ENCODE results near the gene CLMP.

CLMP gene

DNA sequence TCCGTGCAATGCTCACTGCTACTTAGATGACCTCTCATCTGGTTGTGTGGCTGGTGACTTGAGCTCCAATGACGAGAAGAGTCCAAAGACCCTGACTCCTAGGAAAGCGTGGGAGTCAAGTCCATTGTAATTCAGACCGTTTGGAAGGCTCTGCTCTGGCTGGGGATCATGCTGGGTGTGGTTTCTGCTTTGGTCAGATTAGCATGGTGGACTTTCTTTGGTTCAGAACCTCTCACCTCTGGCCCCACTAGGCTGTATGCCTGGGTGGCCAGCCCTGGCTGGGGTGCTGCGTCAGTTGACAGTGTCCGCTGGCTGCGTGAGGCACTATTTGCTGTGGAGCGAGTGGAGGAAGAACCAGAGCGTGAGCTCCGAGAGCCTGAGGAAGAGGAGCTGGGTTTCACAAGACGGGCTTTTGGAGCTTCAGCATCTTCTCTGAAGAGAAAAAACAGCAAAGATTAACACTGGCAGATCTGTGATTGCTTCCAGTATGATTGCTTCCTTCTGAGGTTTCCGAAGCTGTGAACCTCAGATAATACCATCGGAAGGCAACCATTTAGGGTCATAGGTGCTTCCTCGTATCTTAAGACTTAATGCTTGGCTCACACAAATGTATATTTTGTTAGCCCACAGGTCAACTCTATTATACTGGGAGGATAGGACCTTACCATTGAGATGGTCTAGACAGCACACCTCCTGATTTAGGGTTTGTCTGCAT is 121.5 kb downstream of the CLMP start:
- peak overlapping the region; percentile 82 for H3K27ac ChIP-seq
- TF ChIP-seq, protein P1, sequence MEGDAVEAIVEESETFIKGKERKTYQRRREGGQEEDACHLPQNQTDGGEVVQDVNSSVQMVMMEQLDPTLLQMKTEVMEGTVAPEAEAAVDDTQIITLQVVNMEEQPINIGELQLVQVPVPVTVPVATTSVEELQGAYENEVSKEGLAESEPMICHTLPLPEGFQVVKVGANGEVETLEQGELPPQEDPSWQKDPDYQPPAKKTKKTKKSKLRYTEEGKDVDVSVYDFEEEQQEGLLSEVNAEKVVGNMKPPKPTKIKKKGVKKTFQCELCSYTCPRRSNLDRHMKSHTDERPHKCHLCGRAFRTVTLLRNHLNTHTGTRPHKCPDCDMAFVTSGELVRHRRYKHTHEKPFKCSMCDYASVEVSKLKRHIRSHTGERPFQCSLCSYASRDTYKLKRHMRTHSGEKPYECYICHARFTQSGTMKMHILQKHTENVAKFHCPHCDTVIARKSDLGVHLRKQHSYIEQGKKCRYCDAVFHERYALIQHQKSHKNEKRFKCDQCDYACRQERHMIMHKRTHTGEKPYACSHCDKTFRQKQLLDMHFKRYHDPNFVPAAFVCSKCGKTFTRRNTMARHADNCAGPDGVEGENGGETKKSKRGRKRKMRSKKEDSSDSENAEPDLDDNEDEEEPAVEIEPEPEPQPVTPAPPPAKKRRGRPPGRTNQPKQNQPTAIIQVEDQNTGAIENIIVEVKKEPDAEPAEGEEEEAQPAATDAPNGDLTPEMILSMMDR (conservative IDR thresholded peaks at IDR 0.05) = no peak

DNA sequence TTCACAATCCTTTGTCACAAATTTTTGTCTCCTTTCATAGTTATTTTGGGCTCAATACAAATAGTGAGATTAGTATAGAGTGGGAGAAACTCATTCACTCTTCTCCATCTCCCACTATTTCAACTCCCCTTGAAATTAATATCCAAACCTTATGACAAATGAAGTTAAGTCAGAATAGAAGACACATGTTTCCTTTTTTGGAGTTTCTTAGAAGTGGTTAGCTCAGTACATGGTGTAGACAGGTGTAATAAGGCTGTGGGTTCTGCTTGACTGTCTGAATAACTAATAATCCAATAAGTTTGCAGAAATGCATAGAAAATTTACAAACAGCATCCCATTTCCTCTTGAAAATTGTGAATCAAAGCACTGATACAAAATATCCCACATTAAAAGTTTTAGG is 122.3 kb downstream of the CLMP start:
- TF ChIP-seq, protein P1 (conservative IDR thresholded peaks at IDR 0.05) = no peak
- peak overlapping the region; percentile 82 for H3K27ac ChIP-seq

DNA sequence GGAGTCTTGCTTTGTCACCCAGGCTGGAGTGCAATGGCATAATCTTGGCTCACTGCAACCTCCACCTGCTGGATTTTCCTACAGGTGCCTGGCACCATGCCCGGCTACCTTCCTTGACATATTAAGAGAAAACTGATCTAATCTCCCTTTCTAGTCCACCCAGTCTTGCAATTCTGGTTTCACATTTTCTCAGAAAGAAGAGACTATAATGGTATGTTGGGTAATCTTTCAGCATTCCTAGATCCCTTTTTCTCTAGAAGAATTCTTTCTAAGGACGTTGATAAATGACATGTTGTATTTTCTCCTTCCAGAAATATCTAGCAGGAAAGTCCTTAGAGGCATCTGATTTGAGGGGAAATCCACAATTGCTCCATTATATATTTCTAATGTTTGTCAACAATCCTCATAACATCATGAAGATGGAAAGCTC is 122.7 kb downstream of the CLMP start:
- H3K27ac ChIP-seq = peak overlapping the region; percentile 82
- TF ChIP-seq, protein P1 (conservative IDR thresholded peaks at IDR 0.05) = no peak

DNA sequence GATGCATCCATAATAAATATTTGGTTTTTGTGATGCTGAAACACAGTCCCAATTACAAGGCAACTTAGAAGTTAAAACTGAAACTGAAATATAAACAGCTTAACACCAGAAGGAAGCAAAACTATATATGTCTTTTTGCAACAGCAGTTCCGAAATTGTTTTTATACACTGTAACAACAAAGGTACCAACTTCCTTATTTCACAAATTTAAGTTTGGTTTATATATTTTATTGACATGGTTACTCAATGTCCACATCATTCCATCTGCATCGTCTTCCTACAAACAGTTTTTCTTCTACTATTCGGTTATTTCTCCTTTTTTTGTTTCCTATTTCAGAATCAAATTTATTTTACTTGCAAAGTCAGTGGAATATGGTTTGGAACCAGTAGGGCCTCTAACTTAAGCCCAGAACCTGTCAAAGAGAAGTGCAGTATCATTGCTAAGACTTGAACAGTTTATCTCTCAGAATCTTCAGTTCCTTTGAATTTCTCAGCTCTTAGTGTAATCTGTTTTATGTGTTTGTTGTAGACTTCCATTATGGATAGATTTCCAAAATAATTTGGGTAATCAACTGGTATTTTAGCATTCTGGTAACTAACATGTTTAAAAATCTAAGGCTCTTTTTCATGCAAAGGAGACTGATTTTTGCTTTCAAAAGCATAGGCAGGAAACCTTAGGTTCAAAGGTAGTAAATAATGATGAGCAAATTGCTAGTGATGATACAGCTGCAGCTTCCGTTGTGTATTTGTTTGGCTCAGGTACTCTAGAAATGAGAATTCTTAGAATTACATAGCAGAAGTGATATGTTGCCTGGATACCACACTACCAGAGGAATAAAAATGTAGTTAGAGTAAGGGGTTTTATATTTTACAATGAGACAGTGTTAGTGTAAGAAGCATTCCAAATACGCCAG is 124.9 kb downstream of the CLMP start:
- peak overlapping the region; percentile 82; the same call in 1 of the 2 replicates for H3K27ac ChIP-seq
- TF ChIP-seq, protein P1 (conservative IDR thresholded peaks at IDR 0.05) = no peak

DNA sequence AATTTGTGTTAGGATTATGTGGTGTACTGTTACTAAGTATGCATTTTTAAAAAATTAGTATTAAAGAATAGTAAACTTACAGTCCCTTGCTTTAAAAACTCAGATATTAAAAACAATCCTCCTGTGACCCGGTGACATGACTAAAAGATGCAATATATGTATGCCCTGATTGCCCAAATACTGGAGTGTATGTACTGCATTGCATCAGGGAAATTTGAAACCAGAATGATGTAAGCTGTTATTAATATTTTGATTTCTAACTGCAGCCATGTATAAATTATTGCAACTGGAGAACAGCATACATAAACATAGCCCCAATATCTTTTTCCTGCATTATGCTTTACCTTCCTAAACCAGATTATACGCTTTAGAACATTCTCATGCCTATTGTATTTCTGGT is 129.4 kb downstream of the CLMP start:
- TF ChIP-seq, protein P1 (conservative IDR thresholded peaks at IDR 0.05) = no peak
- peak overlapping the region; percentile 100; the same call in 1 of the 2 replicates for H3K27ac ChIP-seq

DNA sequence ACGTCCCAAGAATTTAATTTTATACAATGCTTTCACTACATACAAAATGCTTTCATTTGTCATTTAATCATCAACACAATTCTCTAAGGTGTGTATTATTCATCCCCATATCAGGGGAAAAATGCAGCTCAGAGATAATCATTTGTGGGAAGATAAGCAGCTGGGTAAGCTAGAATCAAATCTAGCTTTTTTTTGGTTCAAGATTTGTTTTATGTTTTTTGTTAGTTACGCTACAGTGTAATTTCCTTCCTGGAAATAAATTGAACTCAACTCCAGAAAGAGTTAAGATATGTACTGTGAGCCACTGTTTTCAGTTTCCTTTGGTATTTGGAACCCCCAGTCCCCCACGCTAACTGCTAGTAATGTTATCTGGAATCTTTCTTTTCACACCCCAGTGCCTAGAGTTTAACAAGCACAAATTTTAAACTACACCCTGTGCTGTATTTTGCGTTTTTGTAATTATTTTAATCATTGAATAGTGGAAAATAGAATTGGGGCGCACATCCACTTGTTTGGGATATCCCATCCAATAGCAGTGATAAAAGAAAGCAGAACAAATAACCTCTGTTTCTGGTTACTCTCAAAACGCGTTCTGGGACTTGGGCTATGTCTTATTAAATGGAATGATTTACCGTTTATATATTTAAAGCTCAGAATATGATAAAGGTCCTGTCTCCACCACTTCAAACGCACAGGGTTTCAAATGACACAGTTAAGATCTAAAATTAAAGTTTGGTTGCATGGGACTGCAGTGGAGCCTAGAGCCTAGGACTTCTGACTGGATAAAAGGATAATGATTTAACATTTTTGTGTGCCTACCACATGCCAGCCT is 131.0 kb downstream of the CLMP start:
- TF ChIP-seq, protein P1 (conservative IDR thresholded peaks at IDR 0.05) = no peak
- peak overlapping the region; percentile 100 for H3K27ac ChIP-seq
